Activated T-cell treated with anti-CD3 and anti-CD28 coated beads, Interleukin-2, amount 50 U/mL, for 4 hours (primary cell): ENCODE results near the gene CYTL1. TPM values are rescaled to one million over a fixed set of nuclear protein-coding genes. Genes with fewer than 3 reads are reported as not detected.

ENCODE experiments used
- ATAC-seq, 2 donors: fragments of 200-7000 bp; cut with Tn5 transposase; one replicate each; pipeline ENCODE4 v1.10.0; 2021
- DNase-seq: peaks from one replicate; pipeline ENCODE4 v3.0.0-alpha.2; 2020
- H3K27me3 Mint-ChIP-seq: one replicate; pipeline ENCODE4 v1.8.0; 2021; ENCODE audit warnings: low read depth, mixed read lengths
- H3K36me3 Mint-ChIP-seq: one replicate; pipeline ENCODE4 v1.8.0; 2022; ENCODE audit warnings: mixed read lengths; ENCODE audit not compliant: insufficient read depth
- H3K4me1 Mint-ChIP-seq: one replicate; pipeline ENCODE4 v1.8.0; 2021; ENCODE audit warnings: low read depth, mixed read lengths
- H3K4me3 Mint-ChIP-seq: one replicate; pipeline ENCODE4 v1.8.0; 2021; ENCODE audit warnings: mild to moderate bottlenecking, moderate library complexity, mixed read lengths
- H3K9me3 Mint-ChIP-seq: one replicate; pipeline ENCODE4 v1.8.0; 2021; ENCODE audit warnings: mixed read lengths
- total RNA-seq, 3 donors: library from RNA; stranded (reverse); gene quantifications; one replicate each; pipeline ENCODE4 v1.2.1, GENCODE V29; 2021

Gene CYTL1
- total RNA-seq, 3 donors from 2014 or later, result not detected

- ATAC-seq (no peak), DNase-seq (no peak)
- no peaks in the 10 kb centered on the region for H3K36me3 Mint-ChIP-seq
- no peaks in the 10 kb centered on the region for H3K9me3 Mint-ChIP-seq
- no peak overlapping the region for H3K4me3 Mint-ChIP-seq
- H3K27me3 Mint-ChIP-seq, result peaks cover 3% of the 10 kb centered on the region
- H3K4me1 Mint-ChIP-seq, result no peaks in the 10 kb centered on the region
Observed at GRCh38 chr4:4984186-4984585, 35.1 kb downstream of the CYTL1 start.

GRCh38 chr4:4981827-4982226 is 37.4 kb downstream of the CYTL1 start:
- Mint-ChIP-seq H3K4me3 (no peak overlapping the region), H3K36me3 (no peaks in the 10 kb centered on the region), H3K4me1 (no peaks in the 10 kb centered on the region), H3K9me3 (peaks cover 9% of the 10 kb centered on the region), H3K27me3 (peaks cover 2% of the 10 kb centered on the region)
- no peak for DNase-seq
- ATAC-seq, result no peak

GRCh38 chr4:4981427-4981826 is 37.8 kb downstream of the CYTL1 start:
- no peak for ATAC-seq
- no peaks in the 10 kb centered on the region for H3K4me1 Mint-ChIP-seq
- peaks cover 2% of the 10 kb centered on the region for H3K27me3 Mint-ChIP-seq
- peaks cover 10% of the 10 kb centered on the region for H3K9me3 Mint-ChIP-seq
- no peaks in the 10 kb centered on the region for H3K36me3 Mint-ChIP-seq
- no peak for DNase-seq
- H3K4me3 Mint-ChIP-seq, result no peak overlapping the region

- Mint-ChIP-seq H3K27me3 (peaks cover 2% of the 10 kb centered on the region), H3K36me3 (no peaks in the 10 kb centered on the region), H3K4me1 (no peaks in the 10 kb centered on the region), H3K9me3 (peaks cover 12% of the 10 kb centered on the region), H3K4me3 (no peak overlapping the region)
- DNase-seq (no peak), ATAC-seq (no peak)
Observed at GRCh38 chr4:4980621-4981230, 38.5 kb downstream of the CYTL1 start.

- ATAC-seq (no peak), DNase-seq (no peak)
- peaks cover 18% of the 10 kb centered on the region for H3K9me3 Mint-ChIP-seq
- H3K4me1 Mint-ChIP-seq, result no peaks in the 10 kb centered on the region
- H3K36me3 Mint-ChIP-seq, result no peaks in the 10 kb centered on the region
- peaks cover 2% of the 10 kb centered on the region for H3K27me3 Mint-ChIP-seq
- no peak overlapping the region for H3K4me3 Mint-ChIP-seq
Observed at GRCh38 chr4:4979971-4980370, 39.3 kb downstream of the CYTL1 start.

GRCh38 chr4:4974727-4975126 is 44.5 kb downstream of the CYTL1 start:
- Mint-ChIP-seq H3K36me3 (no peaks in the 10 kb centered on the region), H3K4me1 (no peaks in the 10 kb centered on the region), H3K9me3 (peaks cover 24% of the 10 kb centered on the region), H3K4me3 (no peak overlapping the region), H3K27me3 (peaks cover 6% of the 10 kb centered on the region)
- DNase-seq (no peak), ATAC-seq (no peak)

GRCh38 chr4:4971796-4972195 is 47.5 kb downstream of the CYTL1 start:
- Mint-ChIP-seq H3K27me3 (peaks cover 4% of the 10 kb centered on the region), H3K4me3 (no peak overlapping the region), H3K4me1 (no peaks in the 10 kb centered on the region), H3K9me3 (peaks cover 15% of the 10 kb centered on the region), H3K36me3 (no peaks in the 10 kb centered on the region)
- DNase-seq, result no peak
- no peak for ATAC-seq

- H3K36me3 Mint-ChIP-seq, result no peaks in the 10 kb centered on the region
- DNase-seq (no peak), ATAC-seq (no peak)
- H3K4me3 Mint-ChIP-seq, result no peak overlapping the region
- peaks cover 4% of the 10 kb centered on the region for H3K27me3 Mint-ChIP-seq
- no peaks in the 10 kb centered on the region for H3K4me1 Mint-ChIP-seq
- peaks cover 10% of the 10 kb centered on the region for H3K9me3 Mint-ChIP-seq
Observed at GRCh38 chr4:4969298-4969697, 50.0 kb downstream of the CYTL1 start.

GRCh38 chr4:4968161-4968725 is 51.0 kb downstream of the CYTL1 start:
- H3K27me3 Mint-ChIP-seq, result no peaks in the 10 kb centered on the region
- no peak overlapping the region for H3K4me3 Mint-ChIP-seq
- no peaks in the 10 kb centered on the region for H3K36me3 Mint-ChIP-seq
- H3K4me1 Mint-ChIP-seq, result no peaks in the 10 kb centered on the region
- H3K9me3 Mint-ChIP-seq, result peaks cover 13% of the 10 kb centered on the region
- no peak for ATAC-seq
- DNase-seq, result no peak

Other genes with a start within 250 kb of the CYTL1 start
- gene MSX1, start 159.8 kb downstream of the CYTL1 start, total RNA-seq, result under 1 TPM in 1 of 3 donors, not detected in 2; 0.14 TPM
- gene STK32B, start 32.0 kb upstream of the CYTL1 start, total RNA-seq, result not detected